HG03196 (cell line): ENCODE data around the gene SOWAHC.
"Not testable (repeated sequence)": the region's sequence is repeated elsewhere in the genome, so short reads cannot be mapped to it uniquely, and the experiment has no call there.

Experiments
- ATAC-seq: cut with Tn5 transposase; IDR thresholded peaks from one replicate; pipeline ENCODE4 v1.9.1; 2021; ENCODE audit not compliant: unreplicated experiment

Gene SOWAHC, protein sequence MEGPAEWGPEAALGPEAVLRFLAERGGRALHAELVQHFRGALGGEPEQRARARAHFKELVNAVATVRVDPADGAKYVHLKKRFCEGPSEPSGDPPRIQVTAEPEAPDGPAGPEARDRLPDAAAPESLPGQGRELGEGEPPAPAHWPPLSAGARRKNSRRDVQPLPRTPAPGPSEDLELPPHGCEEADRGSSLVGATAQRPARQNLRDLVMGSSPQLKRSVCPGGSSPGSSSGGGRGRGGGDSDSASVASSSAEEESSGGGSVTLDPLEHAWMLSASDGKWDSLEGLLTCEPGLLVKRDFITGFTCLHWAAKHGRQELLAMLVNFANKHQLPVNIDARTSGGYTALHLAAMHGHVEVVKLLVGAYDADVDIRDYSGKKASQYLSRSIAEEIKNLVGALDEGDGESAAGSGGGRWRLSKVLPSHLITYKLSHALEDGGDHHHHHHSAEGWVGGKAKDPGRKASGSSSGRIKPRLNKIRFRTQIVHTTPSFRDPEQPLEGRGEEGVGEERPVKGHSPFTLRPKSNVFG

DNA sequence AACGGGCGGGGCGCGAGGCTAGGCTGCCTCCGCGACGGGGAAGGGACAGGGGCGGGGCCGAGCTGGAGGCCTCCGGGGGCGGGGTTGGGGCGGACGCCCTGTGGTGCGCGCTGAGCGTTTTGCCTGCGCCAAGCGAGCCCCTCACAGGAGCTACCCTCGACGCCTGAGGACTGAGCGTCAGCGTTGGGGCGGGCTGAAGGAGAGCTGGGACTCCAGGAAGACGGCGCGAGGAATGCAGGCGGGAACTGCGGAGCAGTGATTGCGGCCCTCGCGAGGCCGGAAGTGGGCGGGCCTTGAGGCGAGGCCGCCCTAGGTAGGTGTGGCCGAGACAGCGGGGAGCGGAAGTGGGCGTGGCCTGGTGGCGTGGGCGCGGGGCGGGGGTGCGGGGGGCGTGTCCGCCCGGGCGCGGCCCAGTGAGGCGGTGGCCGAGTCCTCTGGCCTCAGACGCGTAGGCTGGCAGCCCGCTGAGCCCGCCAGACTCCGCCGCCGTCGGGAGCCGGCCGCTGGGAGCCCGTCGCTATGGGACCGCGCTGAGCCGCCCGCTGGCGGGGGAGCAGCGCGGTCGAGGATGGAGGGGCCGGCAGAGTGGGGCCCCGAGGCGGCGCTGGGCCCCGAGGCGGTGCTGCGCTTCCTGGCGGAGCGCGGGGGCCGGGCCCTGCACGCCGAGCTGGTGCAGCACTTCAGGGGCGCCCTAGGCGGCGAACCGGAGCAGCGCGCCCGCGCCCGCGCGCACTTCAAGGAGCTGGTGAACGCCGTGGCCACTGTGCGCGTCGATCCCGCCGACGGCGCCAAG is at the start of gene SOWAHC, which contains the start of gene SEPTIN10:
Gene SOWAHC (plus strand): TSS at position 443 of the 793 bp plus-strand sequence. CDS start 126 bp downstream, at position 569.
Gene SEPTIN10 (minus strand): TSS at position 45 of the 793 bp plus-strand sequence. CDS start 139 bp downstream, outside the sequence.
- peak; percentile 74 for ATAC-seq

DNA sequence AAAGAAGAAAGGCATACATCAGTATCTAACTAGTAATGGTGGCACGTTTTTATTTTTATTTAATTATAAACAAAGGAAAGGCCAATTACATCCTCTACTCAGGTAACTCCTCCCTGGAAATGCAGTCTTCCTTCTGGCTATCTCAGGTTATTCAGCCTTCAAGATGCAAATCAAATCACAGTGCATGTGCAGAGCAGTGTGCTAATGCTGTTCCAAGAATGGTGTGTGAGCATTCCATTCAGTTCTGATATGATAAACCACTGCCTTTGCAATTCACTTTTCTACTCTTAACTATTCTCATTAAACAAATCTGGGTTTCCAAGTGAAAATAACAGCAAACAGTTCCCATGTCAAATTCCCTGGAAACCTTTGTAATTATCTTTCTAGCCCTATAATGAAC is 38.8 kb upstream of the SOWAHC start:
- ATAC-seq, result no peak

DNA sequence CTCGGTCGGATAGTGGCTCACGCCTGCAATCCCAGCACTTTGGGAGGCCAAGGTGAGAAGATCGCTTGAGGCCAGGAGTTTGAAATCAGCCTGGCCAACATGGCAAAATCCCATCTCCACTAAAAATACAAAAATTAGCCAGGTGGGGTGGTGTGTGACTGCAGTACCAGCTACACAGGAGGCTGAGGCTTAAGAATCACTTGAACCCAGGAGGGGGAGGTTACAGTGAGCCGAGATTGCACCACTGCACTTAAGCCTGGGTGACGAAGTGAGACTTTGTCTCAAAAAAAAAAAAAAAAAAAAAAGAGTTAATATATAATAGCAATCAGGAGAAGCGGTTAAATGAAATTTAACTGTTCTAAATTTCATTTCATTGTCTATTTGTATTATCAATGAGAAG is 36.5 kb upstream of the SOWAHC start:
- not testable (repeated sequence) for ATAC-seq

DNA sequence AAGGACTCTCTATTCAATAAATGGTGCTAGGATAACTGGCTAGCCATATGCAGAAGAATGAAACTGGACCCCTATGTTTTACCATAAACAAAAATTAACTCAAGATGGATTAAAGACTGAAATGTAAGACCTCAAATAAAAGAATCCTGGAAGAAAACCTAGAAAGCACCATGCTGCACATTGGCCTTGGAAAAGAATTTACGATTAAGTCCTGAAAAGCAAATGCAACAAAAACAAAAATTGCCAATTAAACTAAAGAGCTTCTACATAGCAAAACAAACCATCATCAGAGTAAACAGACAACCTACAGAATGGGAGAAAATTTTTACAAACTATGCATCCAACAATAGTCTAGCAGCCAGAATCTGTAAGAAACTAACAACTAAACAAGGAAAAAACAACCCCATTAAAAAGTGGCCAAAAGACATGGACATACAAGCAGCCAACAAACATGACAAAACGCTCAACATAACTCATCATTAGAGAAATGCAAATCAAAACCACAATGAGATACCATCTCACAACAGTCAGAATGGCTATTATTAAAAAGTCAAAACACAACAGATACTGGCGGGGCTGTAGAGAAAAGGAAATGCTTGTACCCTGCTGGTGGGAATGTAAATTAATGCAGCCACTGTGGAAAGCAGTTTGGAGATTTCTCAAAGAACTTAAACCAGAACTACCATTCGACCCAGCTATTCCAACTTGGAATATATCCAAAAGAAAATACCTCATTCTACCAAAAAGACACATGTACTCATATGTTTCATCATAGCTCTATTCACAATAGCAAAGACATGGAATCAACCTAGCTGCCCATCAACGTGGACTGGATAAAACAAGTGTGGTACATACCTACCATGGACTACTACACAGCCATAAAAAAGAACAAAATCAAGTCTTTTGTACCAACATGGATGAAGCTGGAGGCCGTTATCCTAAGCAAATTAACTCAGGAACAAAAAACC is 31.0 kb upstream of the SOWAHC start:
- ATAC-seq, result no peak

DNA sequence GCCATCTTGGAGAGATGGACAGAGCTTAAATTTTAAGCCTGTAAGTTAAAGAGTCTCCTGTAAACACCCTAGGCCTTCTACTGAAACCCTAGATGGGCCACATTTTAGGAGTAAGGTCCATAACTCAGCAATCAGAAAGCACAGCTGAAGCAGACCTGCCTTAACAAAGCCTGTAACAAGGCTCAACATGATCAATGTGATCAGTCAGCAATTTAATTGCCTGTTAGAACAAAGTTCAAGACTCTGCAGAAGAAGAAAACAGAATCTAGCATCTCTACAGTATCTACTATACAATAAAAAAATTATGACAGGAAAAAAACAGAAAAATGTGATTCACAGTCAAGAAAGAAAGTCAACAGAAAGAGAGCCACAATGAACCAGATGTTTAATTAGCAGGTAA is 27.5 kb upstream of the SOWAHC start:
- ATAC-seq, result no peak

DNA sequence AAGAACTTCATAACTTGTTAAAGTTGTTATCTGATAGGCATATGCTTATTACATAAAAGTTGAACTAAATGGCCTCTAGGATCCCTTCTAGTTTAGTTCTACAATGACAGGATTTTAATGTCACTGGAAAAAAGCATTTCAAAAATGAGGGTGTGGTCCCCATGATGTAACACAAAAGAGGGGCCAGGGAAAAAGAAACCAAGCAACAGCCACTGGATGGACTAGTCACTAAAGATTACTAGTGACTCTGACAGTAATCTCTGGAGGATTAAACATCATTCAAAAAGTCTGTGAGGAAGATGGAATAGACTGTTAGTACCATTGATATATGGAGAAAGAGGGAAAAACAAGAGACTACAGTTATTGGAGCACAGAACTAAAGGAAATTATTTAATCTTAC is 23.0 kb upstream of the SOWAHC start:
- no peak for ATAC-seq

DNA sequence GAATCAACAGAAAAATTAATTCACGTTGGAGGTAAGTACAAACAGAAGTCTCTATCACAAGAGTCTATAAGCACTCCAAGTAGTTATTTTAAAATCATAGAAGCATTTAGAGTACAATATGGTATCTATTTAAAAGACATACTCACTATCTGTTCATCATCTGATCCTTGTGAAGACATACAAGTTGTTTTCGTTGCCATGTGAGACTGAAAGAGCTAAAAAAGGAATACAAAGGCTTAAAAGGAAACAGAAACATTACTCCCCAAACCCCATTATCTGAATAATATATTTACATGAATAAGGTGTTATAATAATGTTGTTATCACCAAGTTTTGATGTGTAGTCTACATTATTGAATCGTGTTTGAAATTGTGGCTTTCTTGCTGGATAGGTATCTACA is 21.3 kb upstream of the SOWAHC start:
- no peak for ATAC-seq

DNA sequence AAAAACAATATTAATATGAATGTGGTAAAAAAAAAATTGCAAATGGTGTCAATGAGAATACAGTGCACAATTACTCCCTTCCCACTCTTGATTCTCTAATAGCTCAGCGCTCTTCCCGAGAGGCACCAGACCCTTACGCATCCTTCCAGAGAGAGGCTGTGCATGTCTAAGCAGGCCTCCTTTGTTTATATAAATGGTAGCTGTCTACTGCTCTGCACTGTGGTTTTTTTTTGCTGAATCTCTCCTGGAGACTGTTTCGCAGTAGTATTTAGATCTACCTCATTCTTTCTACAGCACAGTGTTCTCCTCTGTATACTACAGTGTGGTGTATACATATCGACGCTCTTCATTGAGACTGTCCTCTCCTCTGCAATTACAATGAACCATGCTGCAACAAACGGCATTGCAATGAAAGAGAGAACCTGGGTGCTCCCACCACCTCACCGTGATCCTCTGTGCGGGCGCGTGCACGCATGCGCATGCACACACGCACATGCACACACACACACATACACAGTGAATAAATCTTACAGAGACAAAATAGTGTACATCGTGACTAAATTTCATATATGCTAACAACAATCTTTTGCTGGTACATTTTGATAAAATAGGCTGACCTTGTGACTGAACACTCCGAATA is 19.8 kb upstream of the SOWAHC start:
- no peak for ATAC-seq

DNA sequence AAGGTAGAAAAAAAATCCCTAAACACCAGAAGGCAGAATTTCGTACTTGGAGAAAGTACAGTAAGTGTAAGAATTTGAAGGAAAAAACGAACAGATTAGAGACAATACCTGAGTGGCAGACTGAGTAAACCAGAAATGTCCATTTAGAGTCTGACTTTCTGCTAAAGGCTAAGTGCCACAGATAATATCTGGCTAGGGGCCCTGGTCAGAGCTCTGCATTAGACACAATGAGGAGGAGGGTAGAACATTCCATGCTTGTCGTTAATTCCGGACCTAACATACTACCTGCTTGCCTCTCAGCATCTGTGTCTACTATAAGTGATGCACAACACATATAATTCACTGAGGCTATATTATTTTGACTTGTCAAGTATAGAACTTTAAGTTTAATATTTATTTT is 18.5 kb upstream of the SOWAHC start:
- no peak for ATAC-seq

DNA sequence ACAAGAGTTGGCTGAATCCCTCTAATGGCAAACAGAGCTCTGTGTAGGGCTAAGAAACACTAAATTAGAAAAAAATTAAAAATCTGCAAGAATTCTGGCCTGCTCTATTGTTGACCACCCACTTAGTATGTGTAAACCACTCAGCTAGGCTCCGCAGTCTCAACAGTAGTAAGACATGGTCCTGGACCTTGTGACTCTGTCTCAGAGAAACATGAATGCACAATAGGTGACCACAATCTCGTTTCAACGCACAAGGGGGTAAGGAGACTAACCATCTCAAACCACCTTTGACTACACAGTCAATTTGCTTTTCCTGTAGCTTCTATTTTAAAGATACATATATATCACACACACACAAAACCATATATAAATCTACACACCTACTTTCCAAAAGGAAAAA is 16.9 kb upstream of the SOWAHC start:
- no peak for ATAC-seq

DNA sequence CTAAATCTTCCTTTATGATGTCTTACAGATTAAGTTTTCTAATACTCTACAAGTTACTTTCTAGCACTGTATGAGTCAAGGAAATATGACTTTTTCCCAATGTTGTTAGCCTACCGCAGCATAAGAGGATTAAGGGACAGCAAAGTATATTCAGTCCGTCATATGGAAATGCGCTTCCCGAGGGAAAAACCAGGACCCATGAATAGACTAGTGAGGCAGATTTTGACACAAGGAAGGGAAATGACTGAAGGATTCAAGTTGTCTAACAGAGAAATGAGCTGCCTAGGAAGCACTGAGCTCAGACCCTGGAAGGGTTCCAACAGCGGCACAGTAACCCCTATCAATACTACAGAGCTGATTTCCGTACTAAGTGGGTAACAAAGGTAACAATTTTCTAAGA is 12.4 kb upstream of the SOWAHC start:
- no peak for ATAC-seq

DNA sequence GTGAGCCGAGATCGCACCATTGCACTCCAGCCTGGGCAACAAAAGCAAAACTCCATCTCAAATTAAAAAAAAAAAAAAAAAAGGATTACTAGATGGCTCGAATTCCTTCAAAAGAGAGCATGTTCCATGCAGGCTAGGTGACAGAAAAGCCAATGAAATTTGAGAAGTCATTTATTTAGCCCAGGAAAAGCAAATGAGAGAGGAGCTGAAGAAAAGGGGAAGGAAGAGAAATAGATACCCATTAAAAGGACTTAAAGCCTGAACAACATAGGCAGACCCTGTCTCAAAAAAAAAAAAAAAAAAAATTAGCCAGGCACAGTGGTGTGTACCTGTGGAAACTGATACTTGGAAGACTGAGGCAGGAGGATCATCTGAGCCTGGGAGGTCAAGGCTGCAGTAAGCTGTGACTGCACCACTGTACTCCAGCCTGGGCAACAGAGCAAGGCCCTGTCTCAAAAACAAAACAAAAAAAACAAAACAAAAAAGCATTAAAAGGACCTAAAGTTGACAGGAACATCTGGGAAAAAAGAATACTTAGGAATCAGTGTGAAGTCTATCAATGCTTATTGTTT is 11.5 kb upstream of the SOWAHC start:
- no peak for ATAC-seq

DNA sequence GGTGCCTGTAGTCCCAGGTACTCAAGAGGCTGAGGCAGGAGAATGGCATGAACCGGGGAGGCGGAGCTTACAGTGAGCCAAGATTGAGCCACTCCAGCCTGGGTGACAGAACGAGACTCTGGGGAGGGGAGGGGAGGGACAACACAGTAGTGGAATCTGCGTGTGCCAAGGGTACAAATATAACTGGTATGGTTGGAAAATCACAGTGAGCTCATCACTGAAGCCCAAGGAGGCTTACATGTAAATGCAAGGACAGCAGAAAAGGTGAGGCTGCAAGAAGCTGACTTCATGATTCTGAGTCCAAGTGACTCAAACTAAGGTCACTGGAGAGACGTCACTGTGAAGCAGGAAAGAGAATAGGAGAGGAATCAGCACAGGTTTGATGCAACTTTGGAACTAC is 9.6 kb upstream of the SOWAHC start:
- ATAC-seq, result no peak

DNA sequence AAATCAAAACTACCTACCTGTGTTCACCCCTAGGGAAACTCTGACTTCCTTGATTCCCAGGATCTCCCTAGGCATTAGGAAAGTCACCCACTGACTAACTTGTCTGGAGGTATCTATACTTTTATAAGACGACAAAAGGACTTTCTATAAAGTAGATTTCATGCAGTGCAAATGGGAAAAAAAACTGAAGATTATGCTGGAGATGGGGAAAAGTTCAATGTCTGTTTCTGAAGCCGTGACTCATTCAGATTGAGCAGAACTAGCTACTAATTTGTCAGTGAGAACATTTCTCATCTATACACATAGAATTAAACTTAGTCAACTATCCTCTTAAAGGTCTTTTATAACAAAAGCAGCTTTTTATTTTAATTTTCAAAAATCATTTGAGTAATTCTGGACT is 6.4 kb upstream of the SOWAHC start:
- no peak for ATAC-seq

DNA sequence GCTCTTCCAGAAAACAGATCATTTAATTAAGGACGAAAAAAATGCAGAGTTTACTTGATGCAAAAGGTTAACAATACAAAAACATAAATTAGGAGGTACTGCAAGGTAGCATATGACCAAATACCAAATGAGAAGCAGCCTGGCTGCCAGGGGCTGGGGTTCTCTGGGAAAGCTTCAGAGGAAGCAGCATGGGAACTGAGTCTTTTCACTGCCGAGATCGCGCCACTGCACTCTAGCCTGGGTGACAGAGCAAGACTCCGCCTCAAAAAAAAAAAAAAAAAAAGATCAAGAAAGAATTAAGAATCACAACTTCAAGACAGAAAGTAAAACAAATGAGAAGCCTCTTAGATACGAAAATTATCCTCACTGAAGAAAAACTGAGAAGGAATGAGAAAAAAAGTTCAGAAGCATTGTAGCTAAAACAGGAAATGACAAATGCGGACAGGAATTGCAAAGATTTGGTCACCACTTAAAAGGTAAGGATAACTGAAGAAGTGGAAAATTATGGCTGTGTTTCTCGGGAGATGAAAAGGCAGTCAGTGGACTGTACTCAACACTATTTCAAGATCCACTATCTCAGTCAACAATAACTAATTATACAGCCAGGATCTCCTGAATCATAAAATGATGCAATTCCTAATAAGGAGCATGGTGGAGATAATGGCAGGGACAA is 4.7 kb upstream of the SOWAHC start:
- no peak for ATAC-seq

DNA sequence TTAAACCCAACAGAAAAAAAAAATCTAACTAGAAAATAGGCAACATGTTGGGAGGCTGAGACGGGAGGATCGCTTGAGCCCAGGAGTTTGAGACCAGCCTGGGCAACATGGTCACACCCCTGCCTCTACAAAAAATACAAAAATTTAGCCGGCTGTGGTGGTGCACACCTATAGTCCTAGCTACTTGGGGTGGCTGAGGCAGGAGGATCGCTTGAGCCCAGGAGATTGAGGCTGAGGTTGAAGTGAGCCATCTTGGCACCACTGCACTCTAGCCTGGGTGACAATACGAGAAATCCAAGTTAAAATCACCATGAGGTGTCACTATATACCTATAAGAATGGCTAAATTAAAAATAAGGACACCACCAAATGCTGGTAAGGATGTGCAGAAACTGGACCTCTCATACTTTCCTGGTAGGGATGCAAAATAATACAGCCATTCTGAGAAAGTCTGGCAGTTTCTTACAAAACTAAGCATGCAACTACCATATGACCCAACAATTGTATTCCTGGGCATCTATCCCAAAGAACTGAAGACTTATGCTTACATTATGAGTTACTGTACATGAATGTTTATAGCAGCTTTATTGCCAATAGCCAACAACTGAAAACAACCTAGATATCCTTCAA is 2.6 kb upstream of the SOWAHC start:
- ATAC-seq, result no peak

DNA sequence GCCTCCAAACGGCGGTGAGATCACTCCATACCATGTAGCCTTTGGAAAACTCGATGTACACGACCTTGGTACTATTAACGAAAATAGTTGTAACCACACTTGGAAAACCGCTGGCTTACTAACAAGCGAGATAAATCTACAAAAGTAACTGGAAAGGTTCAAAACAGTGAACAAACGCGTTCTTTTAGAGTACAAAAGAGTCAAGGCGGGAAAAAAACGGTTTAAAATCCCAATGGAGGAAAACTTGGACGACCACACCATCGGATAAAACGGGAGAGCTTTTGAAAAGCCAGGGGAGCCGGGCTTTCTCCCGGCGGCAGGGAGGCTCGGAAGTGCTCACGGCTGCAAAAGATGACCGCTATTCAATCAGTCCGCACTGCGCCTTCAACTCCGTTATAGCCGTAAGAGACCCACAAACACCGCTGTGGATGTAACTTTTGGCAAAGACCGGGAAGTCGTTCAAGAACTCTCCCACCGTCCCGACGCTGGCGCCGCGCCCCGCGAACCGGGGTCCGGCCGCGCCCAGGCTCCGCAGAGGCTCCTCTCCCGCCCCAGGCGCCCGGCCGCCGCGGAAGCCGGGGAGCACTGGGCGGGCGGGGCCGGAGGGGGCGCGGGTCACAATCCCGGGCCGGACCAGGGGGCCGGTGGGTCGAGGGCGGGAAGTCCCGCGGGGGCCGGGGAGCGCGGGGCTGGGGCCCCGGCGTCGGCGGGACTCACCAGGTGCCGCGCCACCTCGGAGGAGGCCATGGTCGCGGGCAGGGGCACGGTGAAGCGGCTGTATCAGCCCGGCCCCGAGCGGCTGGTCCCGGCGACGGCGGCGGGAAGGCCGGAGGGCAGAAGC is 863 bp upstream of the SOWAHC start:
- ATAC-seq, result peak; percentile 21
